Endothelial cell of umbilical vein (primary cell): ENCODE results near the gene SLC35E3. TPM values are rescaled to one million over a fixed set of nuclear protein-coding genes. Genes with fewer than 3 reads are reported as not detected.

Experiments used
- BruUV-seq: library from RNA; stranded (reverse); fragments of 400-500 nt; replicated peaks from 2 replicates; lab custom pipeline; 2021; lab: Mats Ljungman, UMichigan
- CTCF ChIA-PET: fragments of 300-600, 350-600 bp; sonication (Branson Sonifier 250); formaldehyde crosslinking; loops from one replicate; lab custom pipeline; 2021; ENCODE audit warnings: antibody characterized with exemption, inconsistent platforms; lab: Charles Lee
- POLR2A ChIA-PET: fragments of 300-600, 350-600 bp; sonication (Branson Sonifier 250); formaldehyde crosslinking; loops from one replicate; lab custom pipeline; 2021; ENCODE audit warnings: antibody characterized with exemption, inconsistent platforms; lab: Charles Lee
- DNase-seq: peaks from one replicate; pipeline ENCODE4 v3.0.0-alpha.2; 2011; ENCODE audit warnings: low read depth, low spot score
- FAIRE-seq: peaks from 2 replicates; lab custom pipeline; 2011; peaks lifted over from hg19 to GRCh38; lab: Jason Lieb, UNC
- H2AFZ ChIP-seq: 2 replicates; pipeline ENCODE4 v1.6.0; 2012; ENCODE audit warnings: low read depth, low read length, control low read depth, inconsistent platforms
- H3K27ac ChIP-seq: 2 replicates; pipeline ENCODE4 v1.5.1; 2011; ENCODE audit warnings: low read depth, mild to moderate bottlenecking, control low read depth, low read length, moderate library complexity; ENCODE audit not compliant: insufficient read depth
- H3K27me3 ChIP-seq, 2 experiments: 2 replicates each; pipeline versions ENCODE4 v1.6.0 to v1.6.1; 2011; ENCODE audit warnings: low read length in 2 of 2, mixed read lengths in 1 of 2; ENCODE audit not compliant: control insufficient read depth in 2 of 2, insufficient read depth in 2 of 2
- H3K36me3 ChIP-seq, 2 experiments: 2 replicates in 1 of 2; 3 replicates in 1 of 2; pipeline ENCODE4 v1.5.1; 2011; ENCODE audit warnings: low read length in 2 of 2, mild to moderate bottlenecking in 1 of 2, moderate library complexity in 1 of 2; ENCODE audit not compliant: control insufficient read depth in 2 of 2, insufficient read depth in 2 of 2; ENCODE audit errors: extremely low read depth in 1 of 2
- H3K4me1 ChIP-seq: 3 replicates; pipeline ENCODE4 v1.5.1; 2011; ENCODE audit warnings: mild to moderate bottlenecking, low read length; ENCODE audit not compliant: control insufficient read depth, insufficient read depth; ENCODE audit errors: extremely low read depth
- H3K4me2 ChIP-seq: 2 replicates; pipeline ENCODE4 v1.6.1; 2011; ENCODE audit warnings: low read length, control low read depth, mixed read lengths; ENCODE audit not compliant: insufficient read depth
- H3K4me3 ChIP-seq, 3 experiments: fragments of 200-600 bp in 1 of 3; sonication (generic), shearing (Covaris generic) in 1 of 3; replicated peaks in 1 of 3; 2 replicates each; pipeline ENCODE4 v1.5.1; 2011 to 2016; ENCODE audit warnings: control low read depth in 3 of 3, low read length in 3 of 3, mild to moderate bottlenecking in 2 of 3, inconsistent platforms in 1 of 3, low read depth in 1 of 3, moderate library complexity in 1 of 3; ENCODE audit not compliant: insufficient read depth in 1 of 3
- H3K79me2 ChIP-seq: 2 replicates; pipeline ENCODE4 v1.6.0; 2012; ENCODE audit warnings: low read length, inconsistent platforms; ENCODE audit not compliant: control insufficient read depth, insufficient read depth
- H3K9ac ChIP-seq: replicated peaks from 2 replicates; pipeline ENCODE3; 2011; ENCODE audit warnings: low read length, control low read depth; ENCODE audit not compliant: insufficient read depth; ENCODE audit errors: extremely low read depth
- H3K9me1 ChIP-seq: replicated peaks from 3 replicates; pipeline ENCODE4 v1.6.0; 2011; ENCODE audit warnings: mild to moderate bottlenecking, low read length; ENCODE audit not compliant: control insufficient read depth, insufficient read depth; ENCODE audit errors: extremely low read depth
- H3K9me3 ChIP-seq: replicated peaks from 2 replicates; pipeline ENCODE4 v1.5.1; 2012; ENCODE audit warnings: low read length, inconsistent platforms; ENCODE audit not compliant: control insufficient read depth, insufficient read depth
- H4K20me1 ChIP-seq: replicated peaks from 2 replicates; pipeline ENCODE3; 2011; ENCODE audit warnings: mild to moderate bottlenecking, low read length; ENCODE audit not compliant: control insufficient read depth, insufficient read depth; ENCODE audit errors: extremely low read depth
- CTCF ChIP-seq, 2 donors: IDR thresholded peaks; 1 replicate in 1 of 2; 2 replicates in 1 of 2; pipeline ENCODE4 v1.5.1; 2011; ENCODE audit warnings: low read length in 2 of 2, mild to moderate bottlenecking in 2 of 2, moderate library complexity in 2 of 2, control low read depth in 1 of 2, inconsistent platforms in 1 of 2, low read depth in 1 of 2; ENCODE audit not compliant: insufficient read depth in 1 of 2; ENCODE audit errors: extremely low read depth in 1 of 2
- EZH2 ChIP-seq: IDR thresholded peaks from 2 replicates; pipeline ENCODE4 v1.6.1; 2012; ENCODE audit warnings: borderline replicate concordance, low read depth, mild to moderate bottlenecking, moderate library complexity, low read length, inconsistent platforms; ENCODE audit not compliant: severe bottlenecking
- FOS ChIP-seq: IDR thresholded peaks from 2 replicates; pipeline ENCODE4 v1.6.1; 2011; ENCODE audit warnings: mild to moderate bottlenecking, low read length, moderate library complexity, borderline replicate concordance; ENCODE audit not compliant: insufficient read depth
- GATA2 ChIP-seq: IDR thresholded peaks from 2 replicates; pipeline ENCODE4 v1.7.0; 2011; ENCODE audit warnings: low read depth, mild to moderate bottlenecking, moderate library complexity, mixed read lengths, low read length; ENCODE audit not compliant: insufficient read length, insufficient read depth
- JUN ChIP-seq: IDR thresholded peaks from 2 replicates; pipeline ENCODE4 v1.6.1; 2011; ENCODE audit warnings: borderline replicate concordance, low read depth; ENCODE audit not compliant: insufficient read length, insufficient read depth
- MAX ChIP-seq: IDR thresholded peaks from 2 replicates; pipeline ENCODE4 v1.6.1; 2011; ENCODE audit not compliant: insufficient read depth, insufficient read length
- MYC ChIP-seq: IDR thresholded peaks from one replicate; pipeline ENCODE4 v1.6.1; 2011; ENCODE audit warnings: mild to moderate bottlenecking, low read depth, low read length
- POLR2A ChIP-seq: IDR thresholded peaks from 2 replicates; pipeline ENCODE4 v1.6.1; 2012; ENCODE audit warnings: low read depth, mild to moderate bottlenecking, control low read depth, low read length
- POLR2AphosphoS5 ChIP-seq: IDR thresholded peaks from 2 replicates; pipeline ENCODE4 v1.6.1; 2012; ENCODE audit warnings: low read depth, mild to moderate bottlenecking, control low read depth, low read length, moderate library complexity; ENCODE audit not compliant: insufficient read depth
- dilution Hi-C: fragments of 300-500 bp; cut with MboI; formaldehyde crosslinking; loops from one replicate; pipeline ENCODE4 v1.15.0; 2019; ENCODE audit warnings: low sequenced_read_pairs; ENCODE audit not compliant: extremely low pct_ligation_motif_present
- intact Hi-C: fragments of 100-400 bp; cut with micrococcal nuclease; formaldehyde crosslinking; loops from one replicate; pipeline ENCODE4 v1.10.0; 2022
- polyA plus RNA-seq, 4 experiments: library from polyadenylated mRNA; depleted of rRNA in 3 of 4; stranded (reverse) in 3 of 4; unstranded in 1 of 4; fragments of >200 nt; gene quantifications; 2 replicates each; pipeline versions ENCODE4 v1.2.1 to v1.2.3, GENCODE V29; 2011 to 2012; ENCODE audit warnings: missing spikeins in 1 of 4
- total RNA-seq: library from RNA; stranded (reverse); gene quantifications from 2 replicates; pipeline ENCODE4 v1.2.3, GENCODE V29; 2021

The SLC35E3 gene
- total and polyA plus RNA-seq, 2 donors (not counting 3 experiments of a cell fraction or from before 2014, with no cell fraction given), result 8.1 to 13.8 TPM

- CTCF ChIA-PET, result interaction anchor here (0.6 to 3.0 kb wide), 8 partner anchors 41 to 1248 kb away, joined by 3 to 15 read pairs (median 7); partner anchors contain the start of gene MDM2
Observed at GRCh38 chr12:68746572-68747180, 700 bp downstream of the SLC35E3 start.

GRCh38 chr12:68749443-68749842 is 3.5 kb downstream of the SLC35E3 start:
- peaks cover 16% of the 10 kb centered on the region for H3K4me1 ChIP-seq
- FAIRE-seq (no peak), DNase-seq (no peak)
- dilution Hi-C loops, result no loop called here
- H3K4me2 ChIP-seq, result no peak overlapping the region
- intact Hi-C loops, result loop anchor here (5.0 kb wide), 1 partner anchor 137 kb away; the partner anchor contains the start of gene RAP1B
- H3K79me2 ChIP-seq, result no peaks in the 10 kb centered on the region
- POLR2A ChIA-PET, result no interaction called here
- TF ChIP-seq MAX, result no peak
- no peak for TF ChIP-seq FOS
- TF ChIP-seq MYC, result no peak
- TF ChIP-seq POLR2AphosphoS5, result no peak
- no peak for TF ChIP-seq POLR2A
- TF ChIP-seq JUN, result no peak
- TF ChIP-seq EZH2, result no peak
- TF ChIP-seq GATA2, result no peak
- TF ChIP-seq CTCF (IDR thresholded peaks at IDR 0.05; ENCODE audit: extremely low read depth in 1 of 2, insufficient read depth in 1 of 2, low read depth in 1 of 2, low read length in 2 of 2), result no peak
- no TSS peak for BruUV-seq
- no peak overlapping the region for H3K4me3 ChIP-seq
- CTCF ChIA-PET, result no interaction called here
- no peak overlapping the region for H3K27ac ChIP-seq
- no peaks in the 10 kb centered on the region for H4K20me1 ChIP-seq
- H3K27me3 ChIP-seq, result no peaks in the 10 kb centered on the region
- H2AFZ ChIP-seq, result no peak overlapping the region
- H3K9me3 ChIP-seq, result no peaks in the 10 kb centered on the region
- H3K36me3 ChIP-seq, result peaks cover 0 to 9% of the 10 kb centered on the region in 2 experiments
- no peak overlapping the region for H3K9ac ChIP-seq
- no peaks in the 10 kb centered on the region for H3K9me1 ChIP-seq

More at GRCh38 chr12:68746572-68747180, 700 bp downstream of the SLC35E3 start:
- H4K20me1 ChIP-seq, result no peaks in the 10 kb centered on the region
- BruUV-seq, result no TSS peak
- POLR2A ChIA-PET, result interaction anchor here (0.8 to 1.0 kb wide), 3 partner anchors 59 to 66 kb away, joined by 3 to 6 read pairs (median 4); partner anchors contain the start of gene MDM2
- H2AFZ ChIP-seq, result peak overlapping the region; percentile 77
- intact Hi-C loops (loop anchor here (1.0 to 5.0 kb wide), 4 partner anchors 41 to 388 kb away; partner anchors contain the start of genes MDM2 and RAP1B), dilution Hi-C loops (no loop called here)
- TF ChIP-seq FOS (peak; percentile 61), JUN (no peak)
- DNase-seq, result peak; percentile 73
- H3K4me2 ChIP-seq, result peak overlapping the region; percentile 96
- FAIRE-seq, result no peak
- peaks cover 16% of the 10 kb centered on the region for H3K4me1 ChIP-seq
- no peaks in the 10 kb centered on the region for H3K9me1 ChIP-seq
- H3K27me3 ChIP-seq, result no peaks in the 10 kb centered on the region
- H3K4me3 ChIP-seq, result peak overlapping the region; percentile 2 to 87 (median 64)
- no peaks in the 10 kb centered on the region for H3K9me3 ChIP-seq
- H3K36me3 ChIP-seq, result peaks cover 2 to 7% of the 10 kb centered on the region in 2 experiments
- H3K27ac ChIP-seq, result peak overlapping the region; percentile 2
- H3K9ac ChIP-seq, result peak overlapping the region; percentile 19
- no peaks in the 10 kb centered on the region for H3K79me2 ChIP-seq
